Limb (tissue), 2 donors: ENCODE data around the gene SYPL2.

Experiments
- DNase-seq, 2 donors: peaks; one replicate each; pipeline ENCODE4 v3.0.0-alpha.2; 2016; ENCODE audit errors: extremely low spot score in 2 of 2

Gene SYPL2

DNA sequence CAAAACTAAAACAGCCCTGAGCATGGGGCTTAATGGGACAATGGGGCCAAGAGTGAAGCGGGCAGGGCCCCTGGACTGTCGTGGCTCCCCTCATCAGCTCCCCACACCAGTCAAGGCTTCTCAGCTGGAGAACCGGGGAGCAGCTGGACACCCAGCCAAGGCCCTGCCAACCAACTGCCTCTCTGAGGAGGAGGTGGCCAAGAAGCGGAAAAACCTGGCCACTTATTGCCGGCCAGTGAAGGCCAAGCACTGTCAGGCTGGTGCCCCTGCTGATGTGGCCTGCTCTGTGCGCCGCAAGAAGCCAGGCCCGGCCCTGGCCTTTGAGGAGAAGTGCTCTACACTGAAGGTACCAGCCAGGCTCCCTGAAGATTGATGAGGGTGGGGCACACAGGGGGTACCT lies 25.0 kb downstream of the SYPL2 start:
- DNase-seq: no peak

DNA sequence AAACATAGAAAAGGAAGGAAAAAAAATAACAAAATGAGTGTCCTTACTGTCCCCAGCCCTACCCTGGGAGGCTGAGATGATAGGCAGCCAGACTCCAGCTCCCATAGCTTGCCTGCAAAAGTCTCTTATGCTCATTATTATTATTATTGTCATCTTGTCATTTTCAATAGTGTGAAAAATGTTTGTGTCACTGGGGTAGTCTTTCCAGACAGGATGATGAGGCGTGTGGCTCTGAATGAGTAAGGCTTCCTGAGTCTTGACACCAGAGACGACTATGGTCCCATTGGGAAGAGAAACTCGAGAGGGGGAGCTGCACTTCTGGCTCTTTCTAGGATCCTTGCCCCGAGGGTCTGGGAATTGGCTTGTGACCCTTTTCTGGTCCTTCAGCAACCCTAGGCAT lies 26.4 kb downstream of the SYPL2 start:
- DNase-seq: no peak

DNA sequence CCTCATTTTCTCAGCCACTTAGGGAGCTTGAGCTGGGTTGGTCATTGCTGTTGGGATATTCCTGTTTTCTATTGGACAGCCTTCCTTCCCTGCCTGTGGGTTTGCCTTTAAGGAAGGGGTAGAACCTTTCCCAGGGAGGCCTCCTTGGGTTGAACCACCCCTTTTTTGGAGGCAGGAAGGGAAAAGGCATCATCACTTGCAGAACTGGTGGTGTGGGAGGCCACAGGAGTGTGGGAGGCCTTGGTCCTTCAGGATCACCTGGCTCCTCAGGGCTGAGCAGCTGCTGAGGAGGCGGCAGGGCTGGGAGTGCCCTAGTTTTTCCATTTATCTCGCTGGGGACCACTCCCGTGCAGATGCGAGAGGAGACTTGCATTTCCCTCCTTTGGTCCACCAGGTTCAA lies 26.9 kb downstream of the SYPL2 start:
- no peak for DNase-seq

DNA sequence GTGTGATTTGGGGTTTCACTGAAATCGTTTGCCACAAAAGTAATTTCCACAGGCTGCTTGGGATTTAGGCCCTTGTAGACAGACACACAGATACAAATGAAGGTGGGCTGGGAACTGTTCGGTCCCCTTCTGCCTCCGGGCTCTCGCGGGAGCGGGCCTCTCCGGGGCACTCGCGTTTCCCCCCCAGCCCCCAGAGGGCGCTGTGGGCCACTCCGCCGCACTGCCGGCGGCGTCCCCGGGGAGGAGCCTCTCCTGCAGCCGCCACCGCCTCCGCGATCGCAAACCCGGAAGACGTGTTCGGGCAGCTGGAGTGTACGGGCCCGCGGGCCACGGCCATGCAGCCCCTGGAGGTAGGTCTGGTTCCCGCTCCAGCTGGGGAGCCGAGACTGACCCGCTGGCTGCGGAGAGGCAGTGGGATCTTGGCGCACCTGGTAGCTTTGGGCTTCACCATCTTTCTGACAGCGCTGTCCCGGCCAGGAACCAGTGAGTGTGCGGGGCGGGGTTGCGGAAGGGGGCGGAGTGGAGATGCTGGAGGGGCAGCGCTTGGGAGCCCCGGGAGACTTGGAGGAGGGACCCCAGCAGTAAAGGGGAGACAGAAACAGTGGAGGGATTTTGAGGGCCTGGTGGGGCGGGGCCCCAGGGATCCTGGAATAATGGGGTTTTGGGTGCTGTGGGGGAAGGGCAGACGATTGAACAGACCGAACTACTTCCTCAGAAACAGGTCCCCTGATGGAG lies 27.6 kb downstream of the SYPL2 start, which contains the start of gene CYB561D1:
CYB561D1 (plus strand) TSS at position 290 of the 735 bp plus-strand sequence; CDS start at position 336, 46 bp downstream.
- peak; percentile 89 to 94 for DNase-seq

DNA sequence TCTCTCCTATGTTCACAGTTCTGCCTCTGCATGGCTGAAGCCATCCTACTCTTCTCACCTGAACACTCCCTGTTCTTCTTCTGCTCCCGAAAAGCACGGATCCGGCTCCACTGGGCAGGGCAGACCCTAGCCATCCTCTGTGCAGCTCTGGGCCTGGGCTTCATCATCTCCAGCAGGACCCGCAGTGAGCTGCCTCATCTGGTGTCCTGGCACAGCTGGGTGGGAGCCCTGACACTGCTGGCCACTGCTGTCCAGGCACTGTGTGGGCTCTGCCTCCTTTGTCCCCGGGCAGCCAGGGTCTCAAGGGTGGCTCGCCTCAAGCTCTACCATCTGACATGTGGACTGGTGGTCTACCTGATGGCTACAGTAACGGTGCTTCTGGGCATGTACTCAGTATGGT lies 29.4 kb downstream of the SYPL2 start:
- no peak for DNase-seq

DNA sequence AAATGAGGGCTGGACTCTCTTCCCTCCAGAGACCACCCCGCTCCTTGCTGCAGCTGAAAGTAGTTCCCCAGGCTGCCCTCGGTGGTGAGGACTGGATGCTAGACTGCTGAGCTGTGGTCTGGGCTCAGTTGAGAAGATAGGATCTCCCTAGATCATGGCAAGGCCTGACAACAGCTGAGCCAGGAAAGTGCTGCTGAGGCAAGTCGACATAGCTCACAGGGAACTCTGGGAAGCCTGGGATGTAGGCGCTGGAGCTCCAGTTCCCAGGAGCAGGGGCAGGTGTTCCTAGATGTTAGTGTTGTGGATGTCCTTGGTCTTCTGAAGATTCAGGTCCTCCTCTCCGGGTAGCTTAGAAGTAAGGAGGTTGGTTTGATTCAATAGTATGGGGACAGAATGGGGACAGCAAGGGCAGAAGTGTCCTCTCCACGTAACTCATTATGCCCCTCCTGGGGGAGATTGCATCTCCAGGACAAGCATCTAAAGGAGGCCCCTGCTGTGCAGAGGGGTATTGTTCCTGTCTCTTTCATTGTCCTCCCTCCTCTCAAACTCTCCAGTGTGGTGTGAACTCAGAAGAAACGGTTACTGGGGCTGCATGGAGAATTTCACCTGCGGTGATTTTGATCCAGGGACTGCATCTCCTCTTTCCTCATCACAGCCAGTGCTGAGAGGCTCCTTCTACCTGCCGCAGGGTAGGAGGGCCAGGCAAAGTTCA lies 31.3 kb downstream of the SYPL2 start:
- DNase-seq: no peak

DNA sequence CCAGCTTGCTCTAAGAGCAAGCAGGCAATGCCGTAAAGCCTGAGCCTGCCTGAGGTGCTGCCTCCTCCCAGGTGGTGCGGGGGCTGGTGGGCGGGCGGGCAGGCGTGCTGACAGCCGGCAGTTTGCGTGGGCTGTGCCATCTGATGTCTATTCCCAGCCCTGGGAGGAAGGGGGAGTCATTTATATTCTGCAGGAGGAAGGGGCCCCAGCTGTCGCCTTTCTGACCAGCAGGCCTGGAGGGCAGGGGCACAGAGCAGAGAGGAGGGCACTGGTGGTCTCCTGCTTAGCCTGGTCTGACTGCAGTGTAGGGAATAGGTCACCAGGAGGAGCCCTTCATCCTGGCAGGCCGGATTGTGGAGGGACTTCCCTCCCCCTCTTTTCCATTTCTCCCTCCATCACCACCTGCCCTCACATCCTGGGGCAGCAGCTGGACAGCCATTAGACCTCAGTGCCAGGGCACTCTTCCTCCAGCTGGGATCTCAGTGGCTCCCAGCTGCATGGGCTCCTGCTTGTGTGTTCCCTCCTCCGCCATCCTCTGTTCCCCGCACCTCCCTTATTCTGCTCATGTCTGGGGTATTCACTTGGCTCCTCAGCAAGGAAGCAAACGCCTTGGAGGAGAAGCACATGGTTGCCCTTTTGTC lies 31.9 kb downstream of the SYPL2 start:
- DNase-seq: peak; percentile 36 to 76

DNA sequence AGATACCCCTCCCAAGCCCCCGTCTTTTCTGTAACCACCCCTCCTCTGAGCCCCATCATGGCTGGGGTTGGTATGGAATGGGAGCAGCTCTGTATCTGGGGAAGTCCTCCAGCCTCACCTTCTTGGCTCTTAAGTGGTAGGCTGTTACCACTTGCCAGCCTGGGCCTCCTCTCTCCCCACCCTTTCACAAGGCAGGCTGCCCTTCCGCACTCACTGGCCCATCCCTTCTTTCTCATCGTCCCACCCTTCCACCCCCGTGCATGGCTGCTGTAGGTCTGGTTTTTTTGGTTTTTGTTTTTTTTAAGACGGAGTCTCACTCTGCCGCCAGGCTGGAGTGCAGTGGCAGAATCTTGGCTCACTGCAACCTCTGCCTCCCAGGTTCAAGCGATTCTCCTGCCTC lies 32.7 kb downstream of the SYPL2 start:
- DNase-seq: no peak

DNA sequence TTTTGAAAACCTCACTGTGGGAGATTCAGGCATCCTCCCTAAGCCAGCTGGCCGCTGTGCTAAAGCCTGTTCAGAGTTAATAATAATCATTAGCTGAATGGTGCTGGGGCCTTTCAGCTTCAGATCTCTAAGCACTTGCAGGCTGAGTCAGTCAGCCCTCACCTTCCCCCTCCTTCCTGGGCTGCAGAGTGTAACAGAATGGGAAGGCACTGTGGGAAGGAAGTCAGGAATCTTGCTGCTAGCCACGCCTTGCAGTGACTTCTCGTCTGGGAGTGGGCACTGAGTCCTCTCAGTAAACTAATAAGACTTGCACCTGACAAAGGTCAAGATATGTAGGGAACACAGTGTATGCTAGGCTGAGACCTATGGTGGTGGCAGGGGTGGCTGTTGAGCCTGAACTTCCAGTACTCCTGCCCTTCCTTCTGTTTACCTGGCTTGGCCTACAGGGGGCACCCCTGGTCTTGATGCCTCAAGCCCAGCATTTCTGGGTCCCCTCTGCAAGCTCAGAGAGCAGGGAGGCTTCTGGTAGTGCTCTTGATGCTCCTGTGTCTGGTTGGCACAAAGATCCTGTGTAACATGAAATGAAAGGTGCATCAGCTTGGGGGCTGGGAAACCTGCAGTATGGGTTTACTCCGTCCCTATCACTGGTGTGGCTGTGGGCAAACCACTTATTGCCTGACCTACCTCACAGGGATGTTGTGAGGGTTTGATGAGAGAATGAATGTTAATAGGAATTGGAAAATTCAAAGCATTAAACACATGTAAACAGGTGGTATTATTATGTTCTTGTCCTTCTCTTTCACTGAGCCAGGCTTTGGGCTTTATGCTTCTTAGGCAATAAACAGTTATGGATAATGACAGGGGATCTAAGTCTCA lies 33.6 kb downstream of the SYPL2 start:
- DNase-seq: no peak

DNA sequence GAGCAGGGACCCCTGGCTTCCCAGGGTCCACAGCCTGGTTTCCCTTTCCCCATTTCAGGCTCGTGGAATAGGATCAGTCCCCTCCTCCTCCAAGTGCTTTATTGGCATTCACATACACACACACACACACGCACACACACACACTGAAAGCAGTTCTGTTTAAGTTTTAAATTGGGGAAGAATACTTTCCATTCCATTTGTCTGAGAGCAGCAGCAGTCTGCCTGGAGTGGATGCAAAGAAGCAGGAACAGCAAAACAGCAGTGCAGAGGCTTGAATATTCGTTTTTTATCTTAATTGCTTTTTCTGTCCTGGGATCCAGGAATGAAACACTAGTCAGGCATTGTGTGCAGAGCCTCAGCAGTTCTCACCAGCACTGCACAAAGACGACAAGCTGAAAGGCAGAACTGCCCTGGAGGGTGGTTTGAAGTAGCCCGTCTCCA lies 34.6 kb downstream of the SYPL2 start:
- DNase-seq: no peak

DNA sequence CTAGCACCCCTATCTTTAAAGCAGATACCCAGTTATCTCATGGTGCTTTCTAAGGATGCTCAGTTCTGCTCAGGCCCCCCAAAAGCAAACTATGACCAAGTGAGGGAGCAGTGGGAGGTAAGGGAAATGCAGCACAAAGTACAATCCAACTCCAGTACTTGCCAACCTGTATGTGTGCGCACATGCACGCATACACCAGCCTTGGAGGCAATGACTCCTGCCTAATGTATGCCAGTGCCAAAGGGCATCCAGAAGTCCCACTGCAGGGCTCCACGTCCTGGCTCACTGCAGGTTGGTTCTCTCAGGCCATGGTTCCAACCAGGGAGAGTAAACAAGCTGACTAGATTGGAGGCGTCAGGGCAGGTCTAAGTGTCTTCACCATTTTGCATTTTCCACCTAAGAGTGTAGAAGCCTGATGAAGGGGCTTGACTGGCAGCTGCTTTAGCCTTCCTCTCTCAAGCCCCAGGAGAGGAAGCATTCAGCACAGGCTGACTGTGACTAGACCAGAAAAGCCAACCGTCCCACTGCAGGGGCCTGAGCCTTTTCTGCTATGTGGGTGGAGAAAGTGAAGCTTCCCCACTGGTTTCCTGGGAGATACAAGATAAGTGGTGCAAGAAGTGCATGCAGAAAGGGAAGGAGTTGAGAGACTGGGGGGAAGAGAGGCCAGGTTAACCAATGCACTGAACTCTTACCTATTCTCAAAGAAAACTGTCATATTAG lies 35.5 kb downstream of the SYPL2 start:
- no peak for DNase-seq

DNA sequence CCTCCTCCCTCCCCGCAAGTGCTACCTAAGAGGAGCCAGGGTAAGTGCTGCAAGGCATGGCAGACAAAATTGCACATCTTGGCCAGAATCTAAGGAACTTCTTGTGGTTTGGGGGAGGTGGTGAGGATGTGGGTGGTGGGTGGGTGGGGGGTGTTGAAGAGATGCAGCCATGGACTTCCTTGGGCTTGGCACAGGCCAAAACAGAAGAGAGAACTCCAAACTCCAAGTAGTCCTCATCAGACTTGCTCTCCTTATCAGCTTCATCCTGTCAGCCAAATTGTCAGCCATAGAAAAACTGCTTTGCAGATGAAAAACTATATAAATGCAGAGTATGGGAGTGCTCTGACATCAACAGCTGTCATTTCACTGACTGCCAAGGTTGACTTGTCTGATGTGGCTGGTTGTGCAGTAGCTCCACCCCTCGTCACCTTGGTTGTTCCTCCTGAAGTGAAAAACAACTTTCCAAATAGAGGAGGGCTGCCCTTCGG lies 36.1 kb downstream of the SYPL2 start:
- no peak for DNase-seq

DNA sequence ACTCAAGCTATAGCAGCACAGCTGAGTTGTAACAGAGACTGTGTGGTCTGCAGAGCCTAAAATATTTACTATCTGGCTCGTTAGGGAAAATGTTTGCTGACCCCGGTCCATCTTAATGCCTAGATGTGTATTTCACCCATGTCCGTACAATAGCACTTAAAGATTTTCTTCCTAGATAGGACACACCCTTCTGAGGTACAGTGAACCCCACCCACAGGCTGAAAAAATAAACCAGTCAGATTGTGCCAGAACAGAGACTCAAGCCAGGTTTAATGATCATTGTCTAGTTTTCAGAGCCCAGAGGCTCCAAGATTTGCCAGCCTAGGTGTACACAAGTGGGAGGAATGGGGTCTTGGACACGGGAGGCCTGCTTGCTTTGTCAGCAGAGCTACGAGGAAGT lies 37.6 kb downstream of the SYPL2 start:
- DNase-seq: no peak

DNA sequence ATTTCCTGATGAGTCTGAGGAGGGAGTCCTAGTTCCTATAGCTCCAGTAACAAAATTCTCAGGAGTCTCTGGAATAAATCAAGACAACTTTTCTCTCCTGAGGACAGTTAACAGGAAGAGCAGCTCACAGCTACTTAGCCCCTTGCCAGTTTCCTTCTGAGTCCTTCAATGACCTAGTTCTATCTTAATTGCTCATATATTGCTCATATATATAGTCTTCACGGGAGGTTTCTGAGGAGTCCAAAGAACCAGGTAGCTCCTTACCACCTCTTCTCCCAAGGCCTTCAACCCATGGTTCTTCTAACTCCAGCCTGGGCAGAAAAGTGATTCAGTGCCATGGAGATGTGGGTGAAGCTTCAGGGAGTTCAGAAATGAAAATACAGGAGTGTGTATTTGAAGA lies 38.6 kb downstream of the SYPL2 start:
- DNase-seq: no peak

DNA sequence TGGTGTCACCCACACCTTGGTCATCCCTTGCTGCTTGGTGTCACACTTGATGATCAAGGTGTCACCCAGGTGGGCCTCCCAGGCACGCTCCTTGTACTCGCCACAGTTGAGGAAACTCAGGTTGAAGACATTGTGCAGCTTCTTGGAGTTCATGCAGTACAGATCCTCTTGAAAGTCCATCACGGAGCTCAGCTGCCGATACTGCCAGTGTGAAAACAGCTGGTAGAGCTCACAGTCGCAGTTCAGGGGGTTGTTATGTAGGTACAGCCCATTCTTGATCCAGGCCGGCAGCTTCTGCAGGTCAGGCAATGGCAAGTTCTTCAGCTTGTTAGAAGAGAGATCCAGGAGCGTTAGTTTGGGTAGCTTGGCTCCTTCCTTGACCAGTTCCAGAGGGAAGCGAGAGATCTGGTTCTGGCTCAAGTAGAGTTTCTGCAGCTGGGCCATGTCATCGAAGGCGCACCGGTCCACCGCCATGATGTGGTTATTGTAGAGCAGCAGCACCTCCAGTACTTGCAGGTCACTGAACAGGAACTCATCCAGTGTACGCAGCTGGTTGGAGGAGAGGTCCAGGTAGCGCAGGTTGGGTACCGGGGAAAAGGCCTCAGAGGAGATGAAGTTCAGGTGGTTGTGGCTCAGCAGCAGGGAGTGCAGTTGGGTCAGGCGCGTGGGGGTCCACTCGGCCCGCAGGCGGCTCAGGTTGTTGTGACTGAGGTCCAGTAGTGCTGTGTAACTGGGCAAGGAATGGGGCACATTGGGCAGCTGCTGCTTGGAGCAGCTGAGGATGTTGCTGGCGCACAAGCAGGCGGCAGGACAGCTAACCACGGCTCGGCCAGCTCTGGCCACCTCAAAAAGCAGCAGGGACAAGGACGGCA lies 41.9 kb downstream of the SYPL2 start:
- no peak for DNase-seq

DNA sequence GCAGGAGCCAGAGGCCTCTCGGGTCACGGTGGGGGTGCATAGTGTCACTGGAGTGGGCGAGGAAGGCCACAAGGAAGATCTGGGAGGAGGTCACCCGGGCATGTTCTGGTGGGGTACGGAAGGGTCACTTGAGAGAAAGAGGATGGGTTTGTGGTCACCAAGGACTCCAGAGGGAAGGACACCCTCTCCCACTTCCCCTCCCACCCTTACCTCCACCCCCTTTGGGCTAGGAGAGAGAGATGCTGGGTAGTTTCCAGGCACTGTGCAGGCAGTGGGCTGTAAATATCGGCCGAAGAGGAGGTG lies 42.5 kb downstream of the SYPL2 start:
- no peak for DNase-seq

DNA sequence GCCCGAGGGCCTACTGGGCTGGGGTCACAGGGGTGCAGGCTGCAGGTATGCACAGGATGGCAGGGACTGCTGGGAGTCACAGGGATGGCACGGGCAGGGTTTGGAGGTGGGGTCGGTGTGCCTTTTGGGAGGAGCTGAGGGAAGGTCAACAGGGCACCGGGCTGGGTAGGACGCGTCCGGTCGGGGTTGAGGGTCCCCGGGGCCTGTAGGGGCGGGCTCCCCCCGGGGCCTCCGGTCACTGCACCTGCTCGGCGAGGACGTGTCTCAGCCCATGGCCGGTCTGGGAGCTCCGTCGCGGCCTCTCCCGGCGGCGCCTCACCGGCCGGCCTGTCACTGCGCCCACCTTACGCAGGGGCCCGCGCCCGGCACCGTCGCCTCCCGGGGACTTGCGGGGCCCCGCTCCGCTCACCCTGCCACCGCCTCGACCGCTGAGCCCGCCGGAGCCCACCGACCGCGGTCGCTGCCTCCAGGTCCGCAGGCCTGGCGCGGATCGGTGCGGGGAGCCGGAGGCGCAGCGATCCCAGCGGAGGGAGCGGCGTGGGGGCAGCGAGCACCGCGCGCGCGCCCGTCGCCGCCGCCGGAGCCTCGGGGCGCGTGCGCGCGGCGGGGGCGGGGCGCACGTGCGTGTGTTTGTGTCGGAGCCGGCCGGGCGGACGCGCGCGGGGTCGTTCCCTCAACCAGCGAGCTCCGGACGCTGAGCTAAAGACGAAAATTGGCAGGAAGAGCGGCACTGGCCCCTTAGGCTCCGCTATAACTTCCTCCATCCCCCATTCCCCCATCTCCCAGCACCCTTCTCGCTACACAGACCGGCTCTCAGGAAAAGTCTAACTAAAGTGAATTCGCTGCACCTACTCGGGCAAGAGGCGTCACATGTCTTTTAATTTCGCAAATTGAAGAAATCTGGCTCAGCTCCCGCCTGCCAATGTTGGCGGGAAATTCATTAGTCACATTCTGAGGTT lies 43.1 kb downstream of the SYPL2 start, which contains the start of gene AMIGO1:
AMIGO1 (minus strand) TSS at position 552 of the 959 bp plus-strand sequence. CDS start 815 bp downstream, outside the sequence.
- DNase-seq: peak; percentile 70 to 83

DNA sequence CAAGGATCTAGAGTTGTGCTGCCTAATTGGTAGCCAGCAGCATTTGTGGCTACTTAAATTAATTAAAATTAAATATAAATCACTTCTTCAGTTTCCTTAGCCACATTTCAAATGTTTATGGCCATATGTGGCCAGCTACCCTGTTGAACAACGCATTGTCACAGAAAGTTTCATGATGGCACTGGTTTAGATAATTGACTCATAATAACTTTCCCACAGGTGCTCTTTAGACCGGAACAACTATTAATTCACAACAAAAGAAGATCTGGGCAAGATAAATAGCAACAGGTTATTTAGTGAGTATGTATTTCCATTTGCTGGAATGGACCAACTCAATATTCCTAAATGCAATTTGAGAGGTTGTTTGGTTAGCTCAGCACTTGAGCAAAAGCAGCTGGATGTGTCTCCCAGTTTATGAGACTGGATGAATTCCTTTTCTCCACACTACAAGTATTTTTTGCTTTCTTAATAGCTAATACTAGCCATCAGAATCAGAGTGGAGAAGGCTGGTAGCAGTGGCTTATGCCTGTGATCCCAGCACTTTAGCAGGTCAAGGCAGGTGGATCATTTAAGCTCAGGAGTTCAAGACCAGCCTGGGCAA lies 46.9 kb downstream of the SYPL2 start:
- DNase-seq: no peak
